ENCODE results near the gene OOSP4B. TPM values are rescaled to one million over a fixed set of nuclear protein-coding genes. Genes with fewer than 3 reads are reported as not detected.

Gene OOSP4B
- total and polyA plus RNA-seq, 2 of the 8 experiments (the other 6 are each of a cell fraction or from before 2014, with no cell fraction given): not detected

- H2BK5ac ChIP-seq (ENCODE audit: low read depth, low read length): no peak overlapping the region
- TF ChIP-seq FOSL1 (IDR thresholded peaks at IDR 0.05; ENCODE audit: insufficient read depth, low read depth, low read length): no peak
- no peak for TF ChIP-seq HDAC2 (IDR thresholded peaks at IDR 0.05; ENCODE audit: borderline replicate concordance in 1 of 2, low read depth in 2 of 2, low read length in 2 of 2)
- TF ChIP-seq HDAC6 (IDR thresholded peaks at IDR 0.05; ENCODE audit: low read depth, low read length): no peak
- TF ChIP-seq USF2 (IDR thresholded peaks at IDR 0.05; ENCODE audit: low read length): no peak
- no peak for TF ChIP-seq SRF (IDR thresholded peaks at IDR 0.05; ENCODE audit: low read depth, low read length)
- no peak for TF ChIP-seq MAX (IDR thresholded peaks at IDR 0.05)
- TF ChIP-seq ZNF274 (IDR thresholded peaks at IDR 0.05; ENCODE audit: borderline replicate concordance, extremely low read depth, low read length): no peak
- TF ChIP-seq MAFK (IDR thresholded peaks at IDR 0.05; ENCODE audit: low read depth, low read length): no peak
- no peak for TF ChIP-seq SP2 (IDR thresholded peaks at IDR 0.05; ENCODE audit: low read length)
- TF ChIP-seq TBP (IDR thresholded peaks at IDR 0.05; ENCODE audit: low read depth, low read length): no peak
- TF ChIP-seq NANOG (IDR thresholded peaks at IDR 0.05; ENCODE audit: insufficient read depth, low read depth, low read length, poor library complexity, severe bottlenecking): no peak
- TF ChIP-seq BACH1 (IDR thresholded peaks at IDR 0.05; ENCODE audit: low read length): no peak
- no peak for TF ChIP-seq JUND (IDR thresholded peaks at IDR 0.05; ENCODE audit: low read length)
- H4K20me1 ChIP-seq (replicated peaks in 1 of 2; ENCODE audit: control insufficient read depth in 1 of 2, insufficient read depth in 2 of 2, low read length in 2 of 2): no peaks in the 10 kb centered on the region
- H3K18ac ChIP-seq (ENCODE audit: extremely low read depth, low read length): no peak overlapping the region
- no peak overlapping the region for H4K8ac ChIP-seq (ENCODE audit: extremely low read depth, insufficient read depth, low read length)
- no peaks in the 10 kb centered on the region for H3K79me2 ChIP-seq (ENCODE audit: control insufficient read depth in 1 of 2, insufficient read depth in 2 of 2, low read length in 2 of 2)
- no peak overlapping the region for H2BK15ac ChIP-seq (ENCODE audit: low read length)
- H3K4me3 ChIP-seq (ENCODE audit: extremely low read depth in 1 of 4, insufficient read depth in 2 of 4, low read depth in 3 of 4, low read length in 4 of 4): no peak overlapping the region
- H3K23me2 ChIP-seq (ENCODE audit: low read depth, low read length): no peaks in the 10 kb centered on the region
- H4K5ac ChIP-seq (ENCODE audit: insufficient read length, low read depth, low read length): no peak overlapping the region
- H2AFZ ChIP-seq (ENCODE audit: low read length): no peak overlapping the region
- 86% methylated on average over 4 of the region's 4 CpGs; no CpG with 5 or more reads in 1 of the 2 experiments for WGBS, 2 experiments (ENCODE audit: extremely low coverage in 1 of 2, insufficient coverage in 1 of 2, insufficient read length in 1 of 2, insufficient replicate concordance in 2 of 2, low coverage in 1 of 2, low lambda C conversion rate in 2 of 2, missing lambda C conversion rate in 1 of 2)
- H2BK12ac ChIP-seq (ENCODE audit: low read depth, low read length): no peak overlapping the region
- H3K4me1 ChIP-seq (replicated peaks in 1 of 4; ENCODE audit: control insufficient read depth in 3 of 4, insufficient read depth in 4 of 4, low read length in 3 of 4): no peaks in the 10 kb centered on the region
- H2BK120ac ChIP-seq (replicated peaks; ENCODE audit: low read depth, low read length): no peak overlapping the region
- CTCF ChIA-PET (ENCODE audit: partially characterized antibody): interaction anchor here (0.7 kb wide), 1 partner anchor 50 kb away, joined by 3 read pairs; no protein-coding TSS in a partner anchor
- H3K27ac ChIP-seq (ENCODE audit: low read depth, low read length): no peak overlapping the region
- no peaks in the 10 kb centered on the region for H3K27me3 ChIP-seq (replicated peaks in 1 of 4; ENCODE audit: control insufficient read depth in 3 of 4, extremely low read depth in 1 of 4, insufficient read depth in 3 of 4, low read length in 3 of 4)
- no peak overlapping the region for H3K4ac ChIP-seq (replicated peaks; ENCODE audit: insufficient read length, low read depth, low read length)
- FAIRE-seq (no peak), DNase-seq (ENCODE audit: low read depth in 1 of 2, low spot score in 2 of 2) (no peak)
- no peaks in the 10 kb centered on the region for H3K79me1 ChIP-seq (ENCODE audit: low read depth, low read length)
- no peak overlapping the region for H2BK20ac ChIP-seq (ENCODE audit: low read length)
- POLR2A ChIA-PET (ENCODE audit: partially characterized antibody): no interaction called here
- H3K9me3 ChIP-seq (ENCODE audit: insufficient read depth in 2 of 2, low read depth in 1 of 2, low read length in 1 of 2): peaks cover 0 to 6% of the 10 kb centered on the region in 2 experiments; a peak in 1 of 4 replicates
- no peak overlapping the region for H3K9ac ChIP-seq (replicated peaks in 1 of 4; ENCODE audit: extremely low read depth in 1 of 4, low read depth in 3 of 4, low read length in 3 of 4)
- H3K36me3 ChIP-seq (ENCODE audit: control insufficient read depth in 2 of 4, insufficient read depth in 4 of 4, low read length in 3 of 4): no peaks in the 10 kb centered on the region
- H2AK5ac ChIP-seq (ENCODE audit: low read depth, low read length): no peak overlapping the region
- no peak overlapping the region for H3K4me2 ChIP-seq (ENCODE audit: insufficient read depth in 1 of 2, low read depth in 2 of 2, low read length in 2 of 2)
- no peak overlapping the region for H3K14ac ChIP-seq (ENCODE audit: insufficient read length)
- no peak overlapping the region for H3K56ac ChIP-seq (replicated peaks; ENCODE audit: insufficient read length, low read depth, low read length)
- no peak overlapping the region for H4K91ac ChIP-seq (replicated peaks; ENCODE audit: insufficient read length, low read length)
- no peak overlapping the region for H3K23ac ChIP-seq (ENCODE audit: insufficient read length)
These were observed 61.8 kb downstream of the OOSP4B start for GRCh38 chr11:60078745-60079144.

All from H1 (cell line).